Measurements from ENCODE around the gene RTP1. TPM values are rescaled to one million over a fixed set of nuclear protein-coding genes. Genes with fewer than 3 reads are reported as not detected.

RTP1 gene
- total RNA-seq, 4 donors from 2014 or later = not detected

DNA sequence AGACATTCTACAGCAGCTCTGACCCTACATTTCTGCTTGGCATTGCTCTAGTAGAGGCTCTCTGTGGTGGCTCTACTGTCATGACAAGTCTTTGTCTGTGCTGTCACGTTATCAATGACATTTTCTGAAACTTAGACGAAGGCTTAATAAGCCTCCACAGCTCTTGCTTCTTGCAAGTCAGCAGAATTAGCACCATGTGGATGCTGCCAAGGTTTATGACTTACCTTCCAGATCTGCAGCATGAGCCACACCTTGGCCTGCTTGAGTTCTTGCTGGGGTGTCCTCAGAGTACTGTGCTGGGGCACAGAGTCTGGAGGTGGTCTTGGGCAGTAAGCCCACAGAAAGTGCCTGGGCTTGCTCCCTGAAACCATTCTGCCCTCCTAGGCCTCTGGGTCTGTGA, 9.8 kb downstream of the RTP1 start:
- WGBS, 2 donors = 57 to 76% methylated on average over 2 of the region's 2 CpGs
- intact Hi-C loops (cut with DNase I; ENCODE audit: low total_unique reads) = no loop called here
- TF ChIP-seq POLR2A (IDR thresholded peaks at IDR 0.05) = no peak
- TF ChIP-seq, protein P1, sequence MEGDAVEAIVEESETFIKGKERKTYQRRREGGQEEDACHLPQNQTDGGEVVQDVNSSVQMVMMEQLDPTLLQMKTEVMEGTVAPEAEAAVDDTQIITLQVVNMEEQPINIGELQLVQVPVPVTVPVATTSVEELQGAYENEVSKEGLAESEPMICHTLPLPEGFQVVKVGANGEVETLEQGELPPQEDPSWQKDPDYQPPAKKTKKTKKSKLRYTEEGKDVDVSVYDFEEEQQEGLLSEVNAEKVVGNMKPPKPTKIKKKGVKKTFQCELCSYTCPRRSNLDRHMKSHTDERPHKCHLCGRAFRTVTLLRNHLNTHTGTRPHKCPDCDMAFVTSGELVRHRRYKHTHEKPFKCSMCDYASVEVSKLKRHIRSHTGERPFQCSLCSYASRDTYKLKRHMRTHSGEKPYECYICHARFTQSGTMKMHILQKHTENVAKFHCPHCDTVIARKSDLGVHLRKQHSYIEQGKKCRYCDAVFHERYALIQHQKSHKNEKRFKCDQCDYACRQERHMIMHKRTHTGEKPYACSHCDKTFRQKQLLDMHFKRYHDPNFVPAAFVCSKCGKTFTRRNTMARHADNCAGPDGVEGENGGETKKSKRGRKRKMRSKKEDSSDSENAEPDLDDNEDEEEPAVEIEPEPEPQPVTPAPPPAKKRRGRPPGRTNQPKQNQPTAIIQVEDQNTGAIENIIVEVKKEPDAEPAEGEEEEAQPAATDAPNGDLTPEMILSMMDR (IDR thresholded peaks at IDR 0.05) = no peak
- no peak for DNase-seq (ENCODE audit: low spot score in 2 of 2)
- no peak overlapping the region for H3K4me3 ChIP-seq (ENCODE audit: low read depth, poor library complexity, severe bottlenecking)

- DNase-seq (ENCODE audit: low spot score in 2 of 2) = no peak
- H3K4me3 ChIP-seq (ENCODE audit: low read depth, poor library complexity, severe bottlenecking) = no peak overlapping the region
- TF ChIP-seq, protein P1 (IDR thresholded peaks at IDR 0.05) = no peak
- TF ChIP-seq POLR2A (IDR thresholded peaks at IDR 0.05) = no peak
- intact Hi-C loops (cut with DNase I; ENCODE audit: low total_unique reads) = no loop called here
Observed at GRCh38 chr3:187207624-187208023, 10.3 kb downstream of the RTP1 start.

DNA sequence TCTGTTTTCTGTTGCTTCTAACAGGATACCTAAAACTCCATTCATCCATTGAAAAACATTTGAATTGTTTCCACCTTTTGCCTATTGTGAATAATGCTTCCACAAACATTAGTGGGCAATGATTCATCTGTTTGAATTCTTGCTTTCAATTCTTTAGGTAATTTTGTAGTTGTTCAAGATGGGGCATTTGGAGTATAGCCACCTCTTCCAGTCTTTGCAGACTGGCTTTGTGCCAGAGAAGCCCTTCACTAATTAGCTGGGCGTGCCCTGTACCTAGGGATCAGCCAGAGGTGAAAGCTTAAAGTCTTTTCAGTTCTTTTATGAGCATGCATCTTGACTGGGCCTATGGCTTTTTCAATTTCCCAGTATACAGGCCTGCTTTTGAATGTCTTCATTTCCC, 10.9 kb downstream of the RTP1 start:
- no peak for DNase-seq (ENCODE audit: low spot score in 2 of 2)
- 23 to 41% methylated on average over 1 of the region's 1 CpG for WGBS, 2 donors
- TF ChIP-seq, protein P1 (IDR thresholded peaks at IDR 0.05) = no peak
- TF ChIP-seq POLR2A (IDR thresholded peaks at IDR 0.05) = no peak
- H3K4me3 ChIP-seq (ENCODE audit: low read depth, poor library complexity, severe bottlenecking) = no peak overlapping the region
- intact Hi-C loops (cut with DNase I; ENCODE audit: low total_unique reads) = no loop called here

- DNase-seq (ENCODE audit: low spot score in 2 of 2) = no peak
- H3K4me3 ChIP-seq (ENCODE audit: low read depth, poor library complexity, severe bottlenecking) = no peak overlapping the region
- TF ChIP-seq, protein P1 (IDR thresholded peaks at IDR 0.05) = no peak
- no peak for TF ChIP-seq POLR2A (IDR thresholded peaks at IDR 0.05)
- intact Hi-C loops (cut with DNase I; ENCODE audit: low total_unique reads) = no loop called here
Observed at GRCh38 chr3:187209491-187209890, 12.2 kb downstream of the RTP1 start.

DNA sequence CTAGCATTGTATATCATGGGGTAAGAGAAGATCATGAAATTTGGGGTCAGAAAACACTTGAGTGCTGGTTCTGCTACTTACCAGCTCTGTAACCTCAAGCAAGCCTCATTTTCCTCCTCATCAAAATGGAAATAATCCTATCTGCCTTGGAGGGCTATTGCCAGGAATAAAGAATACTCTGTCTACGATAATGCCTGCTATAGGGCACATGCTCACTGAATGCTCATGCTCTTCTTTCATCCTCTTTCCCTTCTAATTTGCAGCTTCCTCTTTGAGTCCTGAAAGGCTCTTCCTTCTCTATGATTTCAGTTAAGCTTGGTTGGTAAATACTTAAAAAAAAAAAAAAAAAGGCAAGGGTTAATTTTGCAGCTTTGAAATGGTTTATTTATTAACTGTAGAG, 12.8 kb downstream of the RTP1 start:
- DNase-seq (ENCODE audit: low spot score in 2 of 2) = no peak

More for the DNA sequence above, 12.8 kb downstream of the RTP1 start:
- intact Hi-C loops (cut with DNase I; ENCODE audit: low total_unique reads) = no loop called here
- H3K4me3 ChIP-seq (ENCODE audit: low read depth, poor library complexity, severe bottlenecking) = no peak overlapping the region
- WGBS, 2 donors = 35 to 45% methylated on average over 1 of the region's 1 CpG
- TF ChIP-seq, protein P1 (IDR thresholded peaks at IDR 0.05) = no peak
- no peak for TF ChIP-seq POLR2A (IDR thresholded peaks at IDR 0.05)
